D721Med (cell line): ENCODE results near the gene MAP4K2.
"Not testable (repeated sequence)": the region's sequence is repeated elsewhere in the genome, so short reads cannot be mapped to it uniquely, and the experiment has no call there.

ENCODE experiments used
- DNase-seq: peaks from one replicate; pipeline ENCODE4 v3.0.0; 2011; ENCODE audit warnings: low spot score; ENCODE audit not compliant: insufficient read length
- FAIRE-seq: peaks from 2 replicates; lab custom pipeline; 2011; peaks lifted over from hg19 to GRCh38; lab: Jason Lieb, UNC
- TF ChIP-seq, protein P1 (sequence below): IDR thresholded peaks from 2 replicates; pipeline ENCODE4 v1.5.1; 2012; ENCODE audit warnings: mild to moderate bottlenecking, control low read depth; ENCODE audit not compliant: insufficient read depth; ENCODE audit errors: missing control alignments

MAP4K2 gene

DNA sequence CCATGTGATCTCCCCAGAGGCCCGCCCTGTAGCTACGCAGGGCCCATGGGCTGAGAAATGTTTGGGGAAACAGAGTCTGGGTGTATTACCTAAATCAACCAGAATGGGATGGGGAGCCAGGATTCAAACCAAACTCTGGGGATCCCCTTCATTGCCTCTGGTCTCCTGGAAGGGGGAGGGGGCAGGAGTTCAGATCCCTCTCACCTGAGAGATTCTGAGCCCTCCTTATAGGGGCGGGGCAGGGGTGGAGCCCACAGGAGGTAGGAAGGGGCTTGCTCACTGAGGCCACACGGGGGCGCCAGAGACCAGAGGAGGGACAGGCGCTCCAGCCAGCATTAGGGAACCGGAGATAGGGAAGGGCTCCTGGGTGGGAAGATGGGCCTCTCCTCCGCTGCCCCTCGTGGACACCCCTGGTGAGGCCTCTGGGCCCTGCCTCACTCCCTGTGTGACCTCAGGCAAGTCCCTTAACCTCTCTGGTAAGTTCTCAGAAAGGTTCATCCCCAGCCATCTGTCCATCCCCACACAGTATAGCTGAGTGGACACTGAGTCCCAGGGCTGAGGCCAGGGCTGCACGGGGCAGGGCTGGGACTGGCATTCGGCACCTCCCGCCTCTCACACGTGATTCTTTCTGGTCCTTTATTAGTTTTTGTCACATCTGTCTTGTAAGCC lies 44.1 kb upstream of the MAP4K2 start:
- FAIRE-seq (no peak), DNase-seq (peak; percentile 98)

GRCh38 chr11:64845776-64846129 lies 42.7 kb upstream of the MAP4K2 start:
- not testable (repeated sequence) for FAIRE-seq, DNase-seq

More for the DNA sequence above, 44.1 kb upstream of the MAP4K2 start:
- TF ChIP-seq, protein P1, sequence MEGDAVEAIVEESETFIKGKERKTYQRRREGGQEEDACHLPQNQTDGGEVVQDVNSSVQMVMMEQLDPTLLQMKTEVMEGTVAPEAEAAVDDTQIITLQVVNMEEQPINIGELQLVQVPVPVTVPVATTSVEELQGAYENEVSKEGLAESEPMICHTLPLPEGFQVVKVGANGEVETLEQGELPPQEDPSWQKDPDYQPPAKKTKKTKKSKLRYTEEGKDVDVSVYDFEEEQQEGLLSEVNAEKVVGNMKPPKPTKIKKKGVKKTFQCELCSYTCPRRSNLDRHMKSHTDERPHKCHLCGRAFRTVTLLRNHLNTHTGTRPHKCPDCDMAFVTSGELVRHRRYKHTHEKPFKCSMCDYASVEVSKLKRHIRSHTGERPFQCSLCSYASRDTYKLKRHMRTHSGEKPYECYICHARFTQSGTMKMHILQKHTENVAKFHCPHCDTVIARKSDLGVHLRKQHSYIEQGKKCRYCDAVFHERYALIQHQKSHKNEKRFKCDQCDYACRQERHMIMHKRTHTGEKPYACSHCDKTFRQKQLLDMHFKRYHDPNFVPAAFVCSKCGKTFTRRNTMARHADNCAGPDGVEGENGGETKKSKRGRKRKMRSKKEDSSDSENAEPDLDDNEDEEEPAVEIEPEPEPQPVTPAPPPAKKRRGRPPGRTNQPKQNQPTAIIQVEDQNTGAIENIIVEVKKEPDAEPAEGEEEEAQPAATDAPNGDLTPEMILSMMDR = peak; percentile 97

DNA sequence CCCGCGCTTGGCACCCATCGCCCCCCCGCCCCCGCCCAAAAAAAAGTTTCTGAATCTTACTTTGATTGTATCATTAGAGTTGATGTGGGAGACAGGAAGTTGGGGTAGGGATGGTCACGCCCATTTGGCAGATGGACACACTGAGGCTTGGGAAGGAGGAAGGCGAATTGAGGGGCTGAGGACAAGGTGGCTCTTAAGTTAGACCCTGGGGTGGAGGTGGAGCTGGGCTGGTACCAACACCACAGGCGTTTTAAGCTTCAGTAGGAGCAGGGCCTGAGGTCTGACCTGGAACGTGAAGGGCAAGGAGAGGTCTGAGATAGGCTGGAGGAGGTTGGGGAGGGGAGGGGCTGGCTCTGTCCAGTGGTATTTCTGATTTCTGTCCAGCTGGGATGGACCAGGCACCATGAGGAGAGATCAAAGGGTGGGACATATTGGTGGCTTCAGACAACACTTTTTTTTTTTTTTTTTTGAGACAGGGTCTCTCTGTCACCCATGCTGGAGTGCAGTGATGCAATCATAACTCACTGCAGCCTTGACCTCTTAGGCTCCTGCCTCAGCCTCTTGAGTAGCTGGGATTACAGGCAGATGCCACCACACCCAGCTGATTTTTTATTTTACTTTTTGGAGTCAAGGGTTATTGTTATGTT lies 42.2 kb upstream of the MAP4K2 start:
- no peak for FAIRE-seq

GRCh38 chr11:64844330-64845128 lies 41.5 kb upstream of the MAP4K2 start, which contains the start of gene CDC42BPG:
CDC42BPG (minus strand) TSS chr11:64844653; CDS start chr11:64844569, 84 bp downstream.
- TF ChIP-seq, protein P1 = peak; percentile 57
- DNase-seq (peak; percentile 84), FAIRE-seq (no peak)

More for the DNA sequence above, 42.2 kb upstream of the MAP4K2 start:
- no peak for DNase-seq
- TF ChIP-seq, protein P1 = no peak

DNA sequence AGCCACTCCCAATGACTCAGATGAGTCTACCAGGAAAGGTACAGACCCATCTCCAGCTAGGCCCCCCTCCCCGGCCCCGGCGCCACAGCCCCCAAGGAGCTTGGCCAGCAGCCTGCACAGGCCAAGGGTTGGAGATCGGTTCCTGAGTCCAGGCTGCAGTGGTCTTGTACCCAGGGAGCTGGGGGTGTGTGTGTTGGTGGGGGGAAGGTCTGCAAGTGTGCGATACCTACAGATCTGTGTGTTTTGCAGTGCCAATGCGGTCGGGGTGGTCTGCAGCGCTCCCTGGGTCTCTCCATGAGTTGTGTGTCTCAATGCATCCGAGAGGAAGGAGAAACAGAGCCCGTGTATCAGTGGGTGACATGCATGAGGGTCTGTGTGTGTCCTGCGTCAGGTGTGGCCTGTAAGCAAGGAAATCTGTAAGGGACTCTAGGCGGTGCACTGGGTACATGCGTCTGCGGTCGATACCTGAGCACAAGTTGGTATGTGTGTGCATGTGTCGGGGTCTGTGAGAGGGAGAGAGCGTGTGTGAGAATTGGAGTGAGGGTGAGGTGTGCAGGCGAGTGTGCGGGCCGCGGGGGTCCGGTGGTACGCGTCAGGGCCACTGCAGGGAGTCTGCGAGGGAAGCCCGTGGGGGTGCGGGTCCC lies 40.8 kb upstream of the MAP4K2 start:
- FAIRE-seq = no peak
- TF ChIP-seq, protein P1 = no peak

DNA sequence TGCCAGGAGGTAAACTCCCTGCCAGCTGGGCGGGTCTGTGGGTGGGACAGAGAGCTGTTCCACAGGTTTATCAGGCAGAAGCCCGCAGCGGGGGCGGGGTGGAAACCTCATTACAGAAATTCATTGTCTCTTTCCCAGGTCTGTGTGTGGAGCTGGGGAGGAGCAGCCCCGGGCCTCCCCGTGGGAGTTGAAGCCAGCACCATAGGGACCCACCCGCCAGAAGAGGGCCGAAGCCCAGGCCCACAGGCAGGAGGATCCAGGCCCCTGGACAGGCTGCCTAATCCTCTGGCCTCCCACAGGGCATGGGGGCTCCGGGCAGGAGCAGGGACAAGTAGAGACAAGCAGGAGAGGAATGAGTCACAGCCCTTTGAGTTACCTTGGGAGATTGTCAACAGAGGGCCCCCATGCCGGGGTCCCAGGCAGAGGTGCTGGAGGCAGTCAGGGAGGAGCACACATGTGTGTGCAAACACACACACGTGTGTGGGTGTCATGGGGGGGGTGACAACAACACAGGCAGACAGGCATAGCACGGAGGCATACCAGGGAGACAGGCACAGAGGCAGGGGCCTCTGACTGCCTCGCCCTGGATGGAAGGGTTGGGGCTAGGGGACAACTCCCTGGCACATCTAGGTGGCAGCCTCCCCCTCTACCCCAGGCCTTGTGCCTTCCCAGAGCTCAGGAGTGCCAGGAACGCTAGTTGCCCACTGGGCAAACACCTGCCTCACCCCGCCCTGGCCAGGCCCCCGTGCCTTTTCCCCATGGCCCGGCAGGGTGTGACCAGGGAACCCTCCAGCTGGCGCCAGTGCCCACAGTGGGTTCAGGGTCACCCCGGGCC lies 40.1 kb upstream of the MAP4K2 start:
- FAIRE-seq (no peak), DNase-seq (no peak)
- TF ChIP-seq, protein P1 = no peak

More for the DNA sequence above, 40.8 kb upstream of the MAP4K2 start:
- DNase-seq = no peak
